Fibroblast of villous mesenchyme (primary cell): ENCODE measurements around the gene NEGR1. TPM values are rescaled to one million over a fixed set of nuclear protein-coding genes. Genes with fewer than 3 reads are reported as not detected.
A peak's percentile ranks its signal among the peaks of the same experiment; 100 is the strongest.

Experiments used
- DNase-seq: peaks from one replicate; pipeline ENCODE4 v3.0.0-alpha.2; 2010; ENCODE audit warnings: low read depth
- H3K4me3 ChIP-seq: 2 replicates; pipeline ENCODE4 v1.5.1; 2011; ENCODE audit warnings: low read depth, mild to moderate bottlenecking, low read length
- total RNA-seq: library from RNA; depleted of rRNA; stranded (reverse); fragments of >200 nt; gene quantifications from 2 replicates; pipeline ENCODE4 v1.2.3, GENCODE V29; 2012
- TF ChIP-seq, protein P1 (sequence below): IDR thresholded peaks from 2 replicates; pipeline ENCODE4 v1.5.1; 2012; ENCODE audit warnings: low read depth, mild to moderate bottlenecking, low read length; ENCODE audit not compliant: insufficient read depth

The NEGR1 gene
- total RNA-seq, 1 donor: 13.8 TPM

DNA sequence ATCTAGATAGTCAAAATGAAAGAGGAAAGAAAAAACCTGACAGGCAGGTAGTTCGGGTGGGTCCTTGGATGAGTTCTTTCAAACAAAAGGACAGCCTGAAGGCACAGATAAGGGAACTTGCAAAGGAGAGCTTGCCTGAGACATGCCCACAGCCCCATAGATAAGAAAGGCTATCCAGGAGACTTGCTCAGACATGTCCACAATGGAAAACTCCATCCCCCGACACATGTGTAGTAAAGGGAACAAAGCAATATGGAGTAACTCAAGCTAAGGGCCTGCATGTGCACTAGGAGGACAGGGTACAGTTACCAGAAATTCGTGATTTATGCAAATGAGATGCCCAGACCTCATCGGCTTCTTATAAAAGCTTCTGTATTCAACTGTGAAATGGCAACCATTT, 281.5 kb downstream of the NEGR1 start:
- DNase-seq: peak; percentile 10
- H3K4me3 ChIP-seq: no peak overlapping the region
- TF ChIP-seq, protein P1, sequence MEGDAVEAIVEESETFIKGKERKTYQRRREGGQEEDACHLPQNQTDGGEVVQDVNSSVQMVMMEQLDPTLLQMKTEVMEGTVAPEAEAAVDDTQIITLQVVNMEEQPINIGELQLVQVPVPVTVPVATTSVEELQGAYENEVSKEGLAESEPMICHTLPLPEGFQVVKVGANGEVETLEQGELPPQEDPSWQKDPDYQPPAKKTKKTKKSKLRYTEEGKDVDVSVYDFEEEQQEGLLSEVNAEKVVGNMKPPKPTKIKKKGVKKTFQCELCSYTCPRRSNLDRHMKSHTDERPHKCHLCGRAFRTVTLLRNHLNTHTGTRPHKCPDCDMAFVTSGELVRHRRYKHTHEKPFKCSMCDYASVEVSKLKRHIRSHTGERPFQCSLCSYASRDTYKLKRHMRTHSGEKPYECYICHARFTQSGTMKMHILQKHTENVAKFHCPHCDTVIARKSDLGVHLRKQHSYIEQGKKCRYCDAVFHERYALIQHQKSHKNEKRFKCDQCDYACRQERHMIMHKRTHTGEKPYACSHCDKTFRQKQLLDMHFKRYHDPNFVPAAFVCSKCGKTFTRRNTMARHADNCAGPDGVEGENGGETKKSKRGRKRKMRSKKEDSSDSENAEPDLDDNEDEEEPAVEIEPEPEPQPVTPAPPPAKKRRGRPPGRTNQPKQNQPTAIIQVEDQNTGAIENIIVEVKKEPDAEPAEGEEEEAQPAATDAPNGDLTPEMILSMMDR: no peak

DNA sequence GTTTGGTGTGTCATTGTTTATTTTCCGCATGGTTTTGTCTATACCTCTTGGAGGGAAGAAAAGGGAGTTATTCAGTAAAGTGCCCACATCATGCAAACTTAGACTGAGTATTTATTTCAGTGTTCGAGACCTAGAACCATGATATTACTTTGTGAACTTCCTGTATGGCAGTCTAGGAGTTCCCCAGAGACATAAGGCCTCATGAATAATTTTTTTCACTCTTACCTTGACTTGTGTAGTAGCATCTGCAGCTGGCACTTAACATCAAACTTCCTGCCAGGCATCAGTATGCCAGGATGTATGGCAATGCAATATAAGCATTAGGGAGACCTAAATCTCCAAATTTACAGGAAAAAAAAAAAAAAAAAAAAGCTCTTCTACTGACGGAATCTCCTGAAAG, 287.7 kb downstream of the NEGR1 start:
- DNase-seq: no peak
- no peak overlapping the region for H3K4me3 ChIP-seq
- TF ChIP-seq, protein P1: no peak

DNA sequence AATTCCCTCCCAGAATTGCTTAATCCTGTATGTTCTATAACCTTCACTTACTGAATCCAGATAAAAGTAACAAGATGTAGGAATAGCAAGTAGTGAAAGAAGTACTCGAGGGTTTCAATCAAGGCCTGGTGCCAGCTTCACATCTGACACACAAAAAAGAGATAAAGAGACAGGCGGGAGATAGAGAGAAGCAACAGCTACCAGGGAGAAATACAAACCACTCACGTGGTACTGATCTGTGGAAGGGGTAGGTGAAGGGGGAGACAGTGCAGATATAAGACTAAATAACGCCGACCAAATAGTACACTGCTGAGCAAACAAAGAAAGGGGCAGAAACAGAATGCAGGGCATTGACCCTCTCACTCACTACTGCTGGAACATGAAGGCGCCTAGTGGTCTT, 295.2 kb downstream of the NEGR1 start:
- H3K4me3 ChIP-seq: no peak overlapping the region
- TF ChIP-seq, protein P1: no peak
- no peak for DNase-seq

DNA sequence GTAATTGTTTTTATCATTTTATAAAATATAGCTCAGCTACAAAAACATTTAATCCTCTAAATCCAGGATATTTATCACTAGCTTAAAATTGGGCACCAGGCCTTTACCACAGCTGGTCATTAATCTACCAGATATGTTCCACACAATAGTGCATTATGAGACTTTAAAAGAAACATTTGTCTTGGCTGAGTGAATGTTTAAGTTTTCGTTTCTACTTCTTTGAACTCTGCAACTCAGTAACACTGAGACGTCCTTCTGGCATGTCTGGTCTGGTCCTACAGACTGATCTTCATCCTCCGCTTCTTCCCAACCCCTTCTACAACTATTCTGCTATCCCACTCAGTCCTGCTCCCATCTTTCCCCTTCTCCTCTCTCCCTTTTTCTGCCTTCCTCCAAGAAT, 296.2 kb downstream of the NEGR1 start:
- TF ChIP-seq, protein P1: no peak
- no peak for DNase-seq
- no peak overlapping the region for H3K4me3 ChIP-seq

DNA sequence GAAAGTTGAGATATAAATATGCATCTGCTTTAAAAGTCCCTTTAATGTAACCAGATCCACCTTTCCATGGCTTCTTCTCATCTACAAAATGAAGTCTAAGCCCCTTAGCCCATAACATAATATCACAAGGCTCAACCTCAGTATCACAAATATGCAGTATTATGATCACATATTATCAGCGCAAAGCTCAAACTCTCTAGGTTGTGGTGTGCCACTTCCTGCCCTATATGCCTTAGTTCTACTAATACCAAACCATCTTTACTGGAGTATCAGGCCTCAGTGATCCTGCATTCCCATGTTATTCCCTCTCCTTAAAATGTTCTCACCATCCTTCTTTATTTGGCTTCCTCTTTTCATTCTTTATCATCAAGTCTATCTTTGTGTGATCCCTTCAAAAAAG, 301.8 kb downstream of the NEGR1 start:
- TF ChIP-seq, protein P1: no peak
- DNase-seq: no peak
- no peak overlapping the region for H3K4me3 ChIP-seq

DNA sequence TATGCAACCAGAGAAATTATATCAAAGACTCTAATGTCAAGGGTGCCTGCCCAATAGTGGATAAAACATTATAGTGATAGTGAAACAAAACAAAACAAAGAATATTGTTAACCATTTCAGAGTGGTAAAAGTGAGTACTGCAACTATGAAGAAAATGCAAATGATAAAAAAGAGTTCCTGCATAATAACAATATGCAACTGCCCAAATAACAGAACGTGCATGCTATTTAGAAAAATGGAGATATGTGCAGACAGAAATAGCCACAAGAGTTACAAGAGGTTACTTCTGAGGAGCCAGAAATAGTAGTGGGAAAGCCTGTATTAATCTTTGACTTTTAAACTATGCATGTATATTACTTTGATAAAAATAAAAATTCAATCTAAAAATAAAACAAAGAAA, 302.5 kb downstream of the NEGR1 start:
- H3K4me3 ChIP-seq: no peak overlapping the region
- no peak for DNase-seq
- TF ChIP-seq, protein P1: no peak

DNA sequence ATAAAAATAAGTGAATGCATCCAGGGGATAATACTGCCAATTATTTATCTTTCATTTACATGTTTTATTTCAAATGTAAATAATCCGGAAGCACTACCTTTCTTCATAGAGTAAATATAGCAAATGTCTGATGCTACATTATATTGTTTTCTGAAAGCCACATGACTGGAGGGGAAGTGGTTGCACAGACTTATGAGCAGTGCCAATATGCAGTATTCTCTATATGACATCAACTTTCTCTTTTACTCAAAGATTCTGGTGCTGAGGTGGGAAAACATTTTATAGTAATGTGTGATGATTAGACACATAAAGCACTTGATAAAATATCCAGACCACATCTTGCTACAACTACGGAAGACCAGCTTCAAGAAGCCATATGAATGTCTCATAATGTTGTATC, 314.7 kb downstream of the NEGR1 start:
- TF ChIP-seq, protein P1: no peak
- no peak overlapping the region for H3K4me3 ChIP-seq
- DNase-seq: no peak
